ENCODE data around the gene NUPR2. TPM values are rescaled to one million over a fixed set of nuclear protein-coding genes. Genes with fewer than 3 reads are reported as not detected.
"Not testable (repeated sequence)": the region's sequence is repeated elsewhere in the genome, so short reads cannot be mapped to it uniquely, and the experiment has no call there.

NUPR2 gene, protein sequence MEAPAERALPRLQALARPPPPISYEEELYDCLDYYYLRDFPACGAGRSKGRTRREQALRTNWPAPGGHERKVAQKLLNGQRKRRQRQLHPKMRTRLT
- total RNA-seq: not detected
- long read RNA-seq: 0 reads

DNA sequence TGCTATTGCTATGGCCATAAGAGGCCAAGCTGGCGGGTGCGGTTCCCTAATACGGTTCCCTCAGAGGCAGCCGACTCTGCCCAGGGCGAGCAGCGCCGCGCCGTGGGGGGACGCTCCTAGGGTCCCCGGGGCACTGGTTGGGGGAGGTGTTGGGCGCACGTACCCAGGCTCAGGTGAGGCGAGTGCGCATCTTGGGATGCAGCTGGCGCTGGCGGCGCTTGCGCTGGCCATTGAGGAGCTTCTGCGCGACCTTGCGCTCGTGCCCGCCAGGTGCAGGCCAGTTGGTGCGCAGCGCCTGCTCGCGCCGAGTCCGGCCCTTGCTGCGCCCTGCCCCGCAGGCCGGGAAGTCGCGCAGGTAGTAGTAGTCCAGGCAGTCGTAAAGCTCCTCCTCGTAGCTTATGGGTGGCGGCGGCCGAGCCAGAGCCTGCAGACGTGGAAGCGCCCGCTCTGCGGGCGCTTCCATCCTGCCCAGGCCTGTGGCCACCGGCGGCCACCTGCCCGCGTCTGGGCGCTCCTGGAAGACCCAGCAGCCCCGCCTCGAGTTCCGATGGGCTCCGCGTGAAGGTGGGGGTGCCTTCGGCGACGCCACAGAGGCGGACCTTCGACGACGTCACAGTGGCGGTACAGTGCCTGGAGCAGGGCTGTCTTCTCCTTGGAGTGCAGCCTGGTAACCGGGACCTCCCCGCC lies at the start of gene NUPR2:
NUPR2 (minus strand) TSS at position 566 of the 687 bp plus-strand sequence; CDS start at position 463, 103 bp downstream.
- peak; percentile 63 for DNase-seq (ENCODE audit: low spot score)
- intact Hi-C loops (cut with DNase I): no loop called here

DNA sequence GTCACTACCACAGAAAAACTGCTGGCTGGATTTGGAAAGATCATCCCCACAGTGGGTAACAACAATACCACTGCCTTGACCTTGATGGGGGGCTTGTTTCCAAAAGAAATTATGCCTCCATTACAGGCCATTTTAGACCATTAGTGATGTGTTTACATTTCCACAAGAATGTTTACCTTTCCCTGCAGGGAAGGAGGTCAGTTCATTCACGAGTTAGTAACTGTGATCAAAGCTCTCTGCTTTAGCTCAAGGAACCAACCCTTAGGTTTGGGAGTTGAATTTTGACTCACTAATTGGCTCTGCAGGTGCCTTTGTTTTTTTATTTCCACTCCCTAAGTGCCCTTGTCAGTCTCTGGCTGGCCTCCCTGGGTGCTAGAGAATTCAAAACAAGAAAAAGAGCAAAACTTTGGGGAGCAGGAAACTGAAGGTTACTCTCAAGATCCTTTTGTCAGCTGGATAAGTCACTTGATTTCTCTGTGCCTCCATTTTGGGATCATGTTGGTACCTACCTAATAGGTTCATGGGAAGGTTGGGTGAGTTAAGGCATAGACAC lies 41.1 kb upstream of the NUPR2 start:
- no peak for DNase-seq (ENCODE audit: low spot score)
- intact Hi-C loops (cut with DNase I): no loop called here

DNA sequence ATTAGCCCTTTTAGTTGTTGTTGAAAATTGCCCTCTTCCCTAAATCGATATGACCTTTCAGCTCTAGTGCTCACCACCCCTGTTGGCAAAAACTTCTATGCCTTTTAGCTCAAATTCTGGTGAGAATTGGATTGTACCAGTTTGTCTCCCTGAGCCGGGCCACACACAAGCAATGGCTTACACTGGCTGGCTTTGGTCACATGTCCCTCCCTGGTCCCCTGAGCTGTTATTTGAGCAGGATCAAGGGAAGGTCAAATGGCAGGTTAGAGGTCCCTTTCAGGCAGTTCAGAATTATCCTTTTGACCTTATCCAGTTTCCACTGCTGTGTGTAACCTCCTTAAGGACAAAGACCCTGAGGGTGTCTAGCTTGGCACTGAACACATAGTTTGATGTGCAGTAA lies 14.8 kb upstream of the NUPR2 start:
- DNase-seq (ENCODE audit: low spot score); intact Hi-C loops (cut with DNase I): not testable (repeated sequence)

DNA sequence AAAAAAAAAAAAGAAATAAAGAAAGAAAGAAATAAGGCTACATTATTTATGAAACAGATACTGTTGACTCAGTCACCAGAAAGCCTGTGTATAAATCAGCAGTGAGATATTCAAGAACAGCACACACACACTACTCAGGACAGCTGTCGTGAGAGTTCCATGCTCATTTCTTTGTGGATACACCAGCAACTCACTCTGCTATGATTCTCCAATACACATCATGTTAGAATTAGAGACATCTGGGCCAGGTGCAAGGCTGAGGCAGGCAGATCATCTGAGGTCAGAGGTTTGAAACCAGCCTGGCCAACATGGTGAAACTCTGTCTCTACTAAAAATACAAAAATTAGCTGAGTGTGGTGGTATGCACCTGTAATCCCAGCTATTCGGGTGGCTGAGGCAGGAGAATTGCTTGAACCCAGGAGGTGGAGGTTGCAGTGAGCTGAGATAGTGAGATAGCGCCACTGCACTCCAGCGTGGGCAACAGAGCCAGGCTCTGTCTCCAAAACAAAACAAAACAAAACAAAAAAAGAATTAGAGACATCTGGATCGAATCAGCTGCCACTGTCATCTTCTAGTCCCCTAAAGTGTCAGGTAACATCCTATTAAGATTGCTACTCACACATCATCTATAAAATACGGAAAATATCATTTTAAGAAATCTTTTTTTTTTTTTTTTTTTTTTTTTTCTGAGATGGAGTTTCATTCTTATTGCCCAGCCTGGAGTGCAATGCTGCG lies 11.2 kb upstream of the NUPR2 start:
- intact Hi-C loops (cut with DNase I): no loop called here
- DNase-seq (ENCODE audit: low spot score): no peak

DNA sequence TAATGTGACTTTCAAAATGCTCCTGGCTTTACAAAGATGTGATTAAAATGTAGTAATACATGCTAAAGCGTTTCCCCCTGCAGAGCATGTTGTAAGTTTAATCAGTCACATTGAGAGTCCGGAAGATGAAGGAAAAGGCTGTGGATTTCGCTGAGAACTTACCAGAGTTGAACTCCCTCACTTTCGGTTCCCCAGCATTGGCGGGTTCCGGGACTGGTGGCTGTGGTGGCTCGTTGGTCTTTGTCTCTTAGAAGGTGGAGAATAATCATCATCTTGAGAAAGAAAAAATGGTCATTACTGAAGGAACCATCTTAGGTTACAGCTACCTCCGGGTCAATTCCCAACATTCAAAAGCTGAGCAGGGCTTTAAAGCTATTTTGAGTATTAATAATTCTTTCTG lies 9.6 kb upstream of the NUPR2 start:
- intact Hi-C loops (cut with DNase I): no loop called here
- DNase-seq (ENCODE audit: low spot score): no peak

DNA sequence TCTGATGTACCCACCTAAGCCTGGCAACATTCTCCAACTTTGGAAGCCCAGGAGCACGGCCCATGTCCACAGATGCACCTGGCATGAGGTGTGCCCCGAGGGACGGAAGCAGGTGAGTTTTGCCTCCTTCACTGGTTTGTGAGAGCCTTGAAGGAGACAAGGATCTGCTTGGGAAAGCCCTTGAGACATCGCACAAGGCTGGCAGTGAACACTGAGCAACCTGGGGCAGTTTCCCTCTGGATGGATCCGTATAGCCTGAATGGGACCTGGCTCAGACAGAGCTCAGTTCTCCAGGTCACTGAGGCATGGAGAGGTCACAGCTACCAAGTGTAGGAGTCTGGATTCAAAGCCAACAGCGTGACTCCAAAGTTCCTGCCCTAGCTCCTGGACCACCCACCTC lies 8.8 kb upstream of the NUPR2 start:
- no peak for DNase-seq (ENCODE audit: low spot score)
- intact Hi-C loops (cut with DNase I): no loop called here

DNA sequence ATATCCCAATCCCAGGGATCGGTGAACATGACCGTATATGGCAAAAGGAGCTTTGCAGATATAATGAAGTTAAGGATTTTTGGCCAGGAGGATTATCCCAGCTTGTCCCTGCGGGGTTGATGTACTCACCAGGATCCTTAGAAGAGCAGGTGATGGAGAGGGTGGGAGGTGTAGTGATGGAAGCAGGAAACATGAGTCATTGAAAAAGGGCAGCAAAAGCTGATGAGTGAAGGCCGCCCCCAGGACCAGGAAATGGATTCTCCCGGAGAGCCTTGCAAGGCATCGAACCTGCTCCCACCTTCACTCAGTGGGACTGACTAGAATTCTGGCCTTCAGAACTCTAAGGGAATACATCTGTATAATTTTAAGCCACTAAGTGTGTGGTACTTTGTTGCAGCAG lies 5.2 kb upstream of the NUPR2 start:
- intact Hi-C loops (cut with DNase I): no loop called here
- no peak for DNase-seq (ENCODE audit: low spot score)

DNA sequence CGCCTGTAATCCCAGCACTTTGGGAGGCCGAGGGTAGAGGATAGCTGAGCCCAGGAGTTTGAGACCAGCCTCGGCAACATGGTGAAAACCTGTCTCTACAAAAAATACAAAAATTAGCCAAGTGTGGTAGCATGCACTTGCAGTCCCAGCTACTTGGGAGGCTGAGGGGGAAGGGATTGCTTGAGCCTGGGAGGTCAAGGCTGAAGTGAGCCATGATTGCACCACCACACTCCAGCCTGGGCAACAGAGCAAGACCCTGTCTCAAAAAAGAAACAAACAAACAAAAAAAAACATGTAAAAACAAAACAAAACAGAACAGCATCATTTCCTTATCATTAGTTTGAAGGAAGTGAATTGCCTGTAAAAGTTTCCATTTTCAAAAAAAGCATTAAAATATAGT lies 4.0 kb downstream of the NUPR2 start:
- DNase-seq (ENCODE audit: low spot score); intact Hi-C loops (cut with DNase I): not testable (repeated sequence)

DNA sequence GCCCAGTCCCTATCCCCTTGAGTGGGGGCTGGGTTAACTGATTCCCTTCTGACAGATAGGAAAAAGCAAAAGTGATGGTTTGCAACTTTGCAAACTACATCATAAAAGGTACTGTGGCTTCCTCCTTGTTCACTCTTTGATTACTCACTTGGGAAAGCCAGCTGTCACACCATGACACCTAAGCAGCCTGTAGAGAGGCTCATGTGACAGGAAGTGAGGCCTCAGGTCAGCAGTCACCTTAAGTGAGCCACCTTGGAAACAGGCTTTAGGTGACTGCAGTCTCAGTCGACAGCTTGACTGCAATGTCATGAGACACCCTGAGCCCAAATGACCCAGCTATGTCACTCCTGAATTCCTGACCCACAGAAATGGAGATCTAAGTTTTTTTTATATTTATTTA lies 5.6 kb downstream of the NUPR2 start:
- intact Hi-C loops (cut with DNase I): no loop called here
- DNase-seq (ENCODE audit: low spot score): no peak

DNA sequence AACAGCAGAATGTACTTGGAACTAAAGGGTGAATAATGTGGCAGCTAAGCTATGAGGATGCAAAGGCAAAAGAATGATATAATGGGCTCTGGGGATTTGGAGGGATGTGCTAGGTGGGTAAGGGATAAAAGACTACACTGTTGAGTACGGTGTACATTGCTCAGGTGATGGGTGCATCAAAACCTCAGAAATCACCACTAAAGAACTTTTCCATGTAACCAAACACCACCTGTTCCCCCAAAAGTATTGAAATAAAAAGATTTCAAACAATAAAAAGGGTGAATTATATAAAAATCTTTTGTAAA lies 8.3 kb downstream of the NUPR2 start:
- intact Hi-C loops (cut with DNase I): loop anchor here (5.0 kb wide), 1 partner anchor 46 kb away; the partner anchor contains the start of gene SUMF2

DNA sequence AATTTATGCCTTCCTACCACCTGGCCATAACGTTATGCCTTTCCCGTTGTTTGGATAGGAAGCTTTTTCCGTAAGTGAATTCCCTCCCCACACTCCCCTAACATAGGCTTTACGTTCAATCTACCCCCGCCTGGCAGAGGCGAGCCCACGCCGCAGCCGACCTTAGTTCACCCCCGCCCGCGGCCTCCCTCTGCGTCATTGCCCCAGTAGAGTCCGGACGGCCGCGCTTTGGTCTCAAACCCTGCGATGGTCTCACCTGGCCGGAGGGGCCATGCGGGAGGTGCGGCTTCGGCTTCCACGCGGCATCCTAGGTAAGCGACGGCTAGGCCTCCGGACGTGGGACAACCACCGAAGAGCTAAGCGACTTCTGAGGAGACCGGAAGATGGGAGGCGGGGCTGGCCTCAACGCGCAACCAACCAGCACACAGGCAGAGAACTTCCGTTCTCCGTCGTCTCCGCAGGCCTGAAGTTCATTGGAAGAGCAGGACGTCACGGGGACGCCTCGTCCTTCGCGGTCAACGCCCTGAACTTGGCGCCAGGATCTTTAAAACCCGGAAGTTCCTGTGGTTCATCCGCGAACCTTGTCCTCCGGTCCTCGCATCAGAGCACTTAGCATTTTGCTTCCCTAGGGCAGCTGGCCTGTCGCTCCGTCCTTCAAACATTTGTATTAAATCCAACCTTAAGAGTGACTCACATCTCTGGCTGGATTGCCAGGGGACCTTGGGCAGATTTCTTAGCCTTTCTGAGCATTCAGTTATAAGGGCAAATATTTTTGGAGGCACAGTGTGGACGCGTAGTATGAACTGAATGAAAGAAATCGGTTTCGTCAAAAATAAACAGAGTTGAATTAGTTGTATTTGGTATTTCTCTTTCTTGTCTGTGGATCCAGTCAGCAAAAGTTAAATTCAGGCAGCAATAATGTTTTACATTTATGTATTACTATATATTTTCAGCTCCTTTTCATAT lies 9.8 kb downstream of the NUPR2 start, which contains the start of gene CHCHD2:
CHCHD2 (minus strand) TSS at position 369 of the 966 bp plus-strand sequence; CDS start at position 306, 63 bp downstream.
- intact Hi-C loops (cut with DNase I): loop anchor here (5.0 kb wide), 1 partner anchor 44 kb away; the partner anchor contains the start of gene SUMF2
- peak; percentile 98 for DNase-seq (ENCODE audit: low spot score)

More for the DNA sequence above, 8.3 kb downstream of the NUPR2 start:
- no peak for DNase-seq (ENCODE audit: low spot score)

DNA sequence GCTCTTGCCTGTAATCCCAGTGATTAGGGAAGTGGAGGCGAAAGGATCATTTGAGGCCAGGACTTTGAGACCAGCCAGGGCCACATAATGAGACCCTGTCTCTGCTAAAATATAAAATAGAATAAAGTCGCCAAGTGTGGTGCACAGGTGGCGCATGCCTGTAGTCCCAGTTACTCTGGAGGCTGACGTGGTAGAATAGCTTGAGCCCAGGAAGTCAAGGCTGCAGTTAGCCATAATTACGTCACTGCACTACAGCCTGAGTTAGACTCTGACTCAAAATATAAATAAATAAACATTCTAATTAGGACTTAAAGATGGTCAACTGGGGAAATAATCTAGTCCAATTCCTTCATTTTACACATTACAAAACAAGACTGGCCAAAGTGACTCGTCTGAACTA lies 10.7 kb downstream of the NUPR2 start:
- intact Hi-C loops (cut with DNase I): loop anchor here (5.0 kb wide), 1 partner anchor 43 kb away; the partner anchor contains the start of gene SUMF2
- no peak for DNase-seq (ENCODE audit: low spot score)

DNA sequence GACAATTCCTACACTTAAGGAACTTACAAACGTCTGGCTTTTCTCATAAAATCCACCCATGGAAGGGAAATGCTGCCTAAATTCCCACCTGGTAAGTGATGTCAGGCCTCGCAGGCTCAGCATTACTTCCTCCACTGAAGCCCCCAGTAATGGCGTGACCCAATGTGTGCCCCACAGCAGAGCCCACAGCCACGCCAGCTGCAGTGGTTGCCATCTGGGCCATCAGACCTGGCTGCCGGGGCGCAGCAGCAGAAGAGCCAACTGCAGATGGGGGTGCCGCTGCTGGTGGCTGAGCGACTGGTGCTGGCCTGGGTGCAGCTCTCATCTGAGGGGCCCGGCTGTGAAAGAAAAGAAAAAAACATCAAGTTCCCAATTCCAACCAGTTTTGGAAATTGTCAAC lies 12.1 kb downstream of the NUPR2 start:
- DNase-seq (ENCODE audit: low spot score); intact Hi-C loops (cut with DNase I): not testable (repeated sequence)

DNA sequence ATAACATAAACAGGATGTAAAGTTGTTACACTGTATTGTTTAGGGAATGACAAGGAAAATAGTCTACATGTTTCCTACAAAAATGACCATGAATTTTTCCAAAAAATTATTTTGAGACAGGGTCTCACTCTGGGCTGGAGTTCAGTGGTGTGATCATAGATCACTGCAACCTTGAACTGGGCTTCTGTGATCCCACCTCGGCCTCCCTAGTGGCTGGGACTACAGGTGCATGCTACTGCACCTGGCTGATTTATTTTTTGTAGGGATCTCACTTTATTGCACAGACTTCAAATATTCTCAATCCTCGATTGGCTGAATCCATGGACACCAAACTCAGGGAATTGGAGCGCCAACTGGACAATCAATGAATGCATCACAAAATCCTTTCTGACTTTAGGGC lies 16.6 kb downstream of the NUPR2 start:
- intact Hi-C loops (cut with DNase I): no loop called here
- no peak for DNase-seq (ENCODE audit: low spot score)

DNA sequence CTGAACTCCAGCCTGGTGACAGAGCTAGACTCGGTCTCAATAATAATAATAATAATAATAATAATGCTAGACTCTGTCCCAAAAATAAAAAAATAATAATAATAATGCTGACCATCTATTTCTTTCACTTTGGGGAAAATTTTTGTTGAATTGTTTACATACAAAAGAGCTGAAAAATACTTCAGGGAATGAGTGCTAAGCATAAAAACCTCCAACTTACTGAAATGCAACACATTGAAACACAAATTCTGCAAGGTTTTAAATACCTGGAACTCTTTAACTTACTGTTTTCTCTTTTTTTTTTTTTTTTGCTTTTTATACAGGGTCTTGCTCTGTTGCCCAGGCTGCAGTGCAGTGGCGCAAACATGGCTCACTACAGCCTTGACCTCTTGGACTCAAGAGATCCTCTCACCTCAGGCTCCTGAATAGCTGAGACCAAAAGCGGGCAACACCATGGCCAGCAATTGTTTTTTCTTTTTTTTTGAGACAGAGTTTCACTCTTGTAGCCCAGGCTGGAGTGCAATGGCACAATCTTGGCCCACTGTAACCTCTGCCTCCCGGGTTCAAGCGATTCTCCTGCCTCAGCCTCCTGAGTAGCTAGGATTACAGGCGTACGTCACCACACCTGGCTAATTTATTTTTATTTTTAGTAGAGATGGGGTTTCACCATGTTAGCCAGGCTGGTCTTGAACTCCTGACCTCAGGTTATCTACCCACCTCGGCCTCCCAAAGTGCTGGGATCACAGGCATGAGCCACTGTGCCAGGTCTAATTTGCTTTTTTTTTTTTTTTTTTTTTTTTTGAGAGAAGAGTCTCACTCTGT lies 17.8 kb downstream of the NUPR2 start:
- intact Hi-C loops (cut with DNase I); DNase-seq (ENCODE audit: low spot score): not testable (repeated sequence)

DNA sequence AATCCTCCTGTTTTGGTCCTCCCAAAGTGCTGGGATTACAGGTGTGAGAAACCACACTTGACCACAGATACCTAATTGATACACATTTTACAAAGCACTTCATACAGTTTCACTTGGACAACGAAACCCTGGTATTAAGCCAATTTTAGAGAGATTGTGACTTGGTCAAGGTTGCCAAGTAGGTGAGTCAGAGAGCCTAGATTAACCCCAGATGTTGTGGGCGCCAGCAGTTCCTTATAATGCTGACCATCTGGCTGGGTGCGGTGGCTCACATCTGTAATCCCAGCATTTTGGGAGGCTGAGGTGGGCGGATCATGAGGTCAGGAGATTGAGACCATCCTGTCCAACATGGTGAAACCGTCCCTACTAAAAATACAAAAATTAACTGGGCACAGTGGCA lies 18.5 kb downstream of the NUPR2 start:
- no peak for DNase-seq (ENCODE audit: low spot score)
- intact Hi-C loops (cut with DNase I): no loop called here

DNA sequence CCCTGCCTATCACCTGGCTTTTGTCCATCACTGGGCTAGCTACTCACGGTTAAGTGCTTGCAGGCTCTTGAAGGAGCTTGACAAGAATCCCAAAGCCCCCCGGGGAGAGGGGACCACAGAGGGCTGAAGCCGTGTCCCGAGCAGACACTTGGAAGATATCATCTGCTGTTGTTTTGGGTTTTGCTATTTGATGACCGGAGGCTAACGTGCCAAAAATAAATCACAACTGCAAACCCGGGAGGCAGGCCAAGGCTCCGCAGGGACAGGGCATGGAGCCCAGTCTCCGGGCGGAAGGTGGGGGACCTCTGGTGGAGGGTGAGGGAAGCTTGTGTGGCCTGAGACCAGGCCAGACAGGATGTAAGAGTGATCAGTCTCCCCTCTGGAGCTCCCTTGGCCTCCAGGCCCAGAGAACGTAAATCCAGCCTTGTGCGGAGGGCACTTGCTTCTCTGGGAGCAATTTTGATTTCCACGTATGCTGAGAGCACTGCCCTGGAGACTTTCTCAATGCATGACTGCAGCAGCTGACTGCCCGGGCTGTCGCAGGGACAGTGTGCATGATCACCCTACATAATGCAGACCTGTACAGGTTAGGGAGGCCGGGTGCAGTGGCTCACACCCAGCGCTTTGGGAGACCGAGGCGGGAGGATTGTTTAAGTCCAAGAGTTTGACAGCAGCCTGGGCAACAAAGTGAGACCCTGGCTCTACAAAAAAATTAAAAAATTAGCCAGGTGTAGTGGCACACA lies 23.3 kb downstream of the NUPR2 start, which contains the start of gene PHKG1:
PHKG1 (minus strand) TSS at position 164 of the 743 bp plus-strand sequence. CDS start 4,011 bp downstream, outside the sequence.
- intact Hi-C loops (cut with DNase I): no loop called here
- peak; percentile 89 for DNase-seq (ENCODE audit: low spot score)

DNA sequence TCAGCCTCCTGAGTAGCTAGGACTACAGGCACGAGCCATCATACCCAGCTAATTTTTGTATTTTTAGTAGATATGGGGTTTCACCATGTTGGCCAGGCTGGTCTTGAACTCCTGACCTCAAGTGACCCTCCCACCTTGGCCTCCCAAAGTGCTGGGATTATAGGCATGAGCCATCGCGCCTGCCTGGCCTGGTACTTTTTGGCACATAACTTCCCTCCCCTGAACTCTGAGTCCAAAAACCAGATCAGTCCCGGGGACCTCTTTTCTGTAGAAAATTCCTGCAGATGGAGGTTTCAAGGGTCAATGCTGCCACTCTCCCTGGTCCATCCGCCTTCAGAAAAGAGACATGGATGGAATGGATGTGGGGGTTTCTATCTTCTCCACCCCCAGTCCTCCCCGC lies 23.8 kb downstream of the NUPR2 start:
- DNase-seq (ENCODE audit: low spot score); intact Hi-C loops (cut with DNase I): not testable (repeated sequence)

All from cardiac septum (tissue), 1 donor.